DMS153 (cell line): Measurements from ENCODE around the gene WDR43.

Experiments used
- DNase-seq: peaks from one replicate; lab custom pipeline; 2025; lab: John Stamatoyannopoulos, UW

WDR43 gene

DNA sequence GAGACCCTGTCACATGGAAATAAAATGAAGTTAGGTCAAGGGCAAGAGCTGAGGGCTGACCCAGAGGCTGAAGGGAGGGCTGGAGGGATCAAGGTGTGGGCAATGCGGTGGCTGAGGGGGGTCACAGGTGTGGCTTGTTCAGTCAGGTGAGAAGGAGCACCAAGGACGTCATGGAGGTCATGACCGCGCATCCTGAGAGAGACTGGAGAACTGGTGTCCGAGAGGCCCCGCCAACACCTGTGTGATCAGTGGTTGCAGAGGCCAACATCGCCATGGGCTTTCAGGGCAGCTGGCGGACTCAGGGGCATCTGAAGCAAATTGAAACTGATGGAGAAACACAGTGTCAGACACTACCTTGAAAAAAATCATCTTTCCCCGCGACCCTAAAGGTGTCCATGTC, 99.6 kb downstream of the WDR43 start:
- no peak for DNase-seq

DNA sequence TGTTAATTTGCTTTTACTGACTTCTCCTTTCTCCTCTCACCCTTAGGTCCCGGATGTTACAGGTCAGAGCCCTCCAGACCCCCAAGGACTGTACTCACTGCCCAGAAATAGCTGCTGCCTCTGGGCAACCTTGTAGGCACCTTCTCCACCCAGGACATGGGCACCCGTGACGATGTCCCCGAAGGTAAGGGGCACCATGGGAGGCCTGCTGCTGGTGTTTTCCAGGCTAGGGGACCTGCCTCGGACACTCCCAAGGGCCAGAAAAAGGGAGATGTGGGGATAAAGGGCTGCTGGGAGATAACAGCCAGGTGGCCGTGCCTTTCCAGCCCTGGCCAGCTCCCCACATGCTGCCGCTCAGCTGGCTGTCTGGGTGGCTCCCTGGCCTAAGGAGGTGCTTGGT, 100.2 kb downstream of the WDR43 start:
- DNase-seq: no peak

DNA sequence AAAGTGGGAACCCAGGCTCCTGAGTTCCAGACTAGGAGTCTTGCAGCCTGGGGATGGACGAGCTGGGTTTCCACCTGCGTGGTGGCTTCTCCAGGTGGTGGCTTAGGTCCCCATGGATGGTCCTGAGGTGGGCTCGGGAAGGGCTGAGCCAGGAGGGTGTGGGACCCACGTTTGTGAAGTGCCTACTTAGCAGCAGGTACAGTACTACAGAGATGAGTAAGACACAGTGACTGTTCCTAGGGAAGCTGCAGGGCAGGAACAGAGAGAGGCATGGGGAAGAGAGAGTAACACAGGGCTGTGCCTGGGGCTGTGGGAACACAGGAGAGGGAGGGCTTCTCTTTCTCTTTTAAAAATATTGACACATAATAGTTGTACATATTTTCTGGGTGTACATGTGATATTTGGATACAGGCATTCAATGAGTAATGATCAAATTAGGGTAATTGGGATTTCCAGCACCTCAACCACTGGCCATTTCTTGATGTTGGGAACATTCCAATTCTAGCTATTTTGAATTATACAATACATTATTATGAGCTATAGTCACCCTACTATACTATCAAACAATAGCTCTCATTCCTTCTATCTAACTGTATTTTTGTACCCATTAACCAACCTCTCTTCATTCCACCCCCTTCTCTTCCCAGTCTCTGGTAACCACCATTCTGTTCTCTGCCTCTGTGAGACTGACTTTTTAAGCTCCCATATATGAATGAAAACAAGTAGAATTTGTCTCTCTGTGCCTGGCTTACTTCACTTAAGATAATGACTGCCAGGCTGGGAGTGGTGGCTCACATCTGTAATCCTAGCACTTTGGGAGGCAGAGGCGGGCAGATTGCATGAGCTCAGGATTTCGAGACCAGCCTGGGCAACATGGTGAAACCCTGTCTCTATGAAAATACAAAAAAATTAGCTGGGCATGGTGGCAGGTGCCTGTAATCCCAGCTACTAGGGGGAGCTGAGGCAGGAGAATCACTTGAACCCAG, 101.6 kb downstream of the WDR43 start:
- no peak for DNase-seq

DNA sequence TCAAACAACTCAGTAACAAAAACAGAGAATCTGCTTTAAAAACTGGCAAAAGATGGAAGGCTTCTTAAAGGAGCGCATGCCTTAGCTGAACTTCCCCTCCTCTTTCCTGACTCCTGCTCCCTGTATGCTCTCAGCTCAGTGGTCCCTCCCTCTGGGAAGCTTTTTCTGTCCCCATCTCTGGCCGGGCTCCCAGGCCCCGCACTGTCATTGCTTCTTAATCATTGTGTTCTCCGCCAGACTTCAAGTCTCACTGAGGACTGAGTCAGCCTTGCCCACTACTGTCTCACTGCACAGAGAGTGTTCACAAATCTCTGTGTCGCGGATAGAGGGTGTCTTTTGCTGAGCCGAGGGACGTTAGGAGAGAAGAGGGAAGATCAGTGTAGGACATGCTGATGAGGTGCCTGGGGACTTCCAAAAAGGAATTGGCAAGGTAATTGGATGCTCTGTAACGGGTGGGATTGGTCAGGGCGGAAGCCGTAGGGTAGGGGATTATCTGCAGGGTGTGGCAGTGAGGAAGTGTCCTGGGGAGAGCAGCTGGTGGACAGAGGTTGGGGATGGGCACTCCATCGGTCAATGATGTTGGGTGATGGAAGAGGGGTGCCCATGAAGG, 102.9 kb downstream of the WDR43 start:
- DNase-seq: no peak
